Stimulated activated CD4-positive, alpha-beta T cell treated with anti-CD3 and anti-CD28 coated beads, TNF-alpha, amount 100 ng/mL, for 1 hour (primary cell): Measurements from ENCODE around the gene HS6ST1.

Experiments
- DNase-seq, 3 donors: peaks; one replicate each; pipeline ENCODE4 v3.0.0-alpha.2; 2020; ENCODE audit warnings: low read depth in 3 of 3, low spot score in 1 of 3

The HS6ST1 gene, protein sequence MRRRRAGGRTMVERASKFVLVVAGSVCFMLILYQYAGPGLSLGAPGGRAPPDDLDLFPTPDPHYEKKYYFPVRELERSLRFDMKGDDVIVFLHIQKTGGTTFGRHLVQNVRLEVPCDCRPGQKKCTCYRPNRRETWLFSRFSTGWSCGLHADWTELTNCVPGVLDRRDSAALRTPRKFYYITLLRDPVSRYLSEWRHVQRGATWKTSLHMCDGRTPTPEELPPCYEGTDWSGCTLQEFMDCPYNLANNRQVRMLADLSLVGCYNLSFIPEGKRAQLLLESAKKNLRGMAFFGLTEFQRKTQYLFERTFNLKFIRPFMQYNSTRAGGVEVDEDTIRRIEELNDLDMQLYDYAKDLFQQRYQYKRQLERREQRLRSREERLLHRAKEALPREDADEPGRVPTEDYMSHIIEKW

DNA sequence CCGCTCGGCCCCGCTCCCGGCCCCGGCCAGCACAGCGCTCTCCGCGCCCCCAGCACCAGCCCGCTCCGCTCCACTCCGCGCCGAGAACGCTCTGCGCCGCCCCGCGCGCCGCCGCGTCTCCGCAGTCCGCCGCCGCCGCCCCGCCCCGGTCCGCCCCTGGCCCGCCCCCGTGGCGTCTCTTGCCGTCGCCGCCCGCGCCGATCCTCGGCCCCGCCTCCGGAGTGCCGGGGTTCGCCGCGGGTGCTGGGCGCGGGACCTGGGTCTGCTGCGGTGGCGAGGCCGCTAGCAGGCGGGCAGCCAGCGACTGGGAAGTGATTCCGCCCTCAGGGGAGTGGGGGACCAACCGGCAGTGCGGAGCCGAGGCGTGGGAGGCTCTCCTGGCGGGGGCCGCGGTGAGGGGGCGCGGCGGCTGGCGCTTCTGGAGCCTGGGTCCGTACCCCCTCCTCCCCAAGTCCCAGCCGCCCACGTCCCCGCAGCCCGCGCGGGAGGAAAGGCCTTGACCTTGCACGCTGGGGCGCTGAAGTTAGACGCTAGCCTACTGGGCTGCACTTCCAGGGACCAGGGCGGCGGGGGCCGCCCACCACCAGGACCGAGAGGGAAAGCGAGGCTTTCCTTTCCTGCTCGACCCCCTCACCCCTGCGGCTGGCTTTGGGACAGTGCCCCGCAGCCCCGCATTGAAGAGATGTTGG, at the start of gene HS6ST1:
HS6ST1 (minus strand) TSS at position 93 of the 689 bp plus-strand sequence. CDS start 305 bp downstream, outside the sequence.
- peak; percentile 63 to 90 (median 75) for DNase-seq

DNA sequence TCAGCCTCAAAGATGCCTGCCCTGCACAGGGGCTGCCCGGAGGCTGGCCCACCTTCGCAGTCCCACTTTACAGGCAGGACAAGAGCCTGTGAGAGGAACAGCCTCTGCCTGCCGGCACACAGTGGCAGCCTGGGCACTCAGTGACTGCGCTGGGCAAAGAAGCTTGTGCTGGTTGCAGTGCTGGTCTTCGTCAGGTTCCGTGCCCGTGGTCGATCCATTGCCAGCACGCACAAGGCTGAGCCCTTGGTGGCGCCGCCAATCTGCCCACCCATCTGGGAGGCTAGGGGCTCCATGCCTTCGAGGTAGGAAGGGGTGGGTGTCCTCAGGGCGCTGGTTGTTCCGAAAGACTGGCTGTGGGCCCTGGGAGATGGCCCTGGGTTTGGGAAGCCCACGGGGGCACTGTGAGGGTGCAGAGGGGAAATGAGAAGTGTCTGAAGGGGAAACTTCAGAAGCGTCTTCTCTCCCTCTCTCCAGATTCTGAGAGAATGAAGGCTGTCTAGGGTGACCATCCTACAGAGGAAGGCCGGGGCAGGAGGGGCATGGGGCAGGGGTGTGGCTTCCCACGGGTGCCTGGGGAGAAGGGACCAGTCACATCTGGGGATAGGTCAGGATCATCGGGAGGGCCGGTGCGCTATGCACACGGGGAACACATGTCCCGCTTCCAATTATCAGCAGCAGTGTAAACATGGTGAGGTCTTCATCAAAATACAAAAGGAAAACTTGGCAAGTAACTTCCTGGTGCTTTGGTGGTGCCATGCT, 49.1 kb upstream of the HS6ST1 start:
- no peak for DNase-seq

DNA sequence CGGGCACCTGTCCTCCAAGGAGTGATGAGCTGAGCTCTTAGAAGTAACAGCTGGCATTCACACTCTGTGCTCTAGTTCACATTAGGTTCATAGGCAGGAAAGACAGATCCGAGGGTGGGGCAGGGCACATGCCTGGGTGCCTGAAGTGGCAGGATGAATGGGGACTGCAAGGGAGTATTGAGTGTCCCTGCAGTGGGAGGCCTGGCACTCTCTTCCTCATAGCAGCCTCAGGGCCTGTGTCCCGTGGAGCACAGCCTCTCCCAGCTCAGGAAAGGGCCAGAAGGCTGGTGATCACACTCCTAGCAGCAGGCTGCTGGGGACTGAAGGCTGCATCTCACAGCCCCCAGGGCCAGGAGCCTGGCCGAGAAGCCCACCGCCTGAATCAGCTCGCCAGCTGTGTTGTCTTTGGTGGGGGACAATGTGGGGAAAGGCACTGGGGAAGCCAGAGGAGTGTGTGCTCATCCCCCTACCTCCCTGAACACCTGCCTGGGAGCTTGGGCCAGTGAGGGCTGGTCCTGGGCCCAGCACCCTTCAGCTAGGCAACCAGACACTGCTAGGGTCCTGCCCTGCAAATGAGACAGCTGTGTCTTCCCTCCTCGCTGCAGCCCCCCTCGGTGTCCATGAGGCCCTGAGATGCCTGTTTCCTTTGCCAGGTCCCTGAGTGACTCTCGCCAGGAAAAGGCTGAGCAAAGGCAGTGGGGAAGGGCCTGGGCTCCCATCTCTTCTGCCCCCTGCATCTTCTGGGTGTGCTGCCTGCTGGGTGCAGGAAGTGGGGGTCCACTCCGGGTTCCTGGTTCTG, 48.2 kb upstream of the HS6ST1 start:
- DNase-seq, result no peak

DNA sequence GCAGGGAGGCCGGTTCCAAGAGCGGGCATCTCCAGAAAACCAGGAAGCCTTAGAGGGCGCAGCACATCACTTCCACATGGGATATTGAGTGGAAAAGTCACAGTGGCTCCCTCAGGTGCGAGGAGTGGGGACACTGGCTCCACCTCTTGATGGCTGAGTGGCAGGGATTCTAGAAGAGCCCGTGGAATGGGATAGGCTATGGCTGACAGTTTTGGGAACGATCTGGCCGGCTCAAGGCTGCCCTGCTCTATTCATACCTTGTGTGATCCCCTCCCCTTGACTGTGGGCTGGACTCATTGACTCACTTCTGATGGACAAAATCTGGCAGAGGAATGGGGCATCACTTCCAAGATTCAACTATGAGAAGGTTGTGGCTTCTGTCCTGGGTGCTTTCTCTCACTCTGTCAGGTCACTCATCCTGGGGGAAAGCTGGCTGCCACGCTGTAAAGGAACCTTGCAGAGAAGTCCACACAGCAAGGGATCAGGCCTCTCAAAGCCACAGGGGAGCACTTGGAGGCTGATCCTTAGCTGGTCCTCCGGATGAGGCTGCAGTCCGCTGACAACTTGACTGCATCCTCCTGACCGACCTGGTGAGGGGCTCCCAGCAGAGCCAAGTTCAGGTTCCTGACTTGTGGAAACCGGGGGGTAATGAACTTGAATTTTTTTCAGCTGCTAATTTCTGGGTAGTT, 46.7 kb upstream of the HS6ST1 start:
- DNase-seq, result no peak

DNA sequence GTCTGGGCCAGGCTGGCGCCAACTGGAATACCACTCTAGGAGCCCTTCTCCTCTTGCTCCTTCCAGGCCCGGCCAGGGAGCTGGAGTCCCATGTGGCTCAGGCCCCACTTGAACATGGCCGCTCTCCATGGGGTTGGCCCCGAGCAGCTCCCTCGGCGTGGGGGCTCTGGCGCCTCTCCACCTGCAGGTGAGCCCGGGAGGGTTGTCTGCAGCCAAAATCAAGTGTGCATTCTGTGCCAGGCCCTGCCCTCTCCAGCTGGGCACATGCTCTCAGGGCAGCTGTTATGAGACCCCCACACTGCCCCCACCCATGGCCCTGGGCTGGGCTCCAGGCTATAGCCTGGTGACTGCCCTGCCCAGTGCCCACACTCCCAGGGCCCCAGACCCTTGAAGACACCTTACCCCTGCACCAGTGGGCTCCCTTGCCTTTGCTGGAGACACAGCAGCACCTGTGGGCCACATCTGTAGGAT, 45.8 kb upstream of the HS6ST1 start:
- no peak for DNase-seq

DNA sequence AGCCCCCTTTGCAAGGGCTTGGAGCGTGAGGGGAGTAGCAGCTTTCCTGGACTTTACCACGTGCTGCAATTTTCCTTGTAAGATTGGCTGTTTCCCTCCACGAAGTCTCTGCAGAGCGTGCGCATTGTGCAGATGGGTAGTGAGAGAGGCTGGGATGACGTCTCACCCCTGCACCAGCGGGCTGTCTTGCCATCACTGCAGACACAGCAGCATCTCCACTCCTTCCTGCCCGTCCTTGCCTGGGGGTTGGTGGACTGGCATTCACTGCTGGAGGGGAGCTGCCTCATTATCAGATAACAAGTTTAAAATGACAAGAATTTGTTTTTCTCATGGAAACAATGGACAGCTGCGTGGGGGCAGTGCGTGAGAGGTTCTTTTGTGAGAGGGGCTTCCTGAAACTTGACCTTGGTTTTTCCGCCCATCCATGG, 45.3 kb upstream of the HS6ST1 start:
- no peak for DNase-seq

DNA sequence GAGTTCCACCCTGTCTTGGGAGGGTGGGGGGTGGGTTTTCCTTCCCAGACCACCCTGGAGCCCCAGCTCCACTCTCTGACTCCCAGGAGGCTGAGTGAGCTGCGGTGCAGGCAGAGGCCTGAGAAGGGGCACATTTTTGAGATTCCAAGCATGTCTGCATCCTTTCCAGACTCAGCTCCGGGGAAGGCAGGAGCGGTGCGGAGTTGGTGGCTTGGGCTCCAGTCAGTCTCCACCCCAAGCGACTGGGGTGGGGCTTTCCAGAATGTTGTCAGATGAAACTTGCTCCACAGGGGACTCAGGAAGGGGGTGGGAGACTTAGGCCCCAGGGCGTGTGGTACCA, 44.2 kb upstream of the HS6ST1 start:
- DNase-seq, result no peak

DNA sequence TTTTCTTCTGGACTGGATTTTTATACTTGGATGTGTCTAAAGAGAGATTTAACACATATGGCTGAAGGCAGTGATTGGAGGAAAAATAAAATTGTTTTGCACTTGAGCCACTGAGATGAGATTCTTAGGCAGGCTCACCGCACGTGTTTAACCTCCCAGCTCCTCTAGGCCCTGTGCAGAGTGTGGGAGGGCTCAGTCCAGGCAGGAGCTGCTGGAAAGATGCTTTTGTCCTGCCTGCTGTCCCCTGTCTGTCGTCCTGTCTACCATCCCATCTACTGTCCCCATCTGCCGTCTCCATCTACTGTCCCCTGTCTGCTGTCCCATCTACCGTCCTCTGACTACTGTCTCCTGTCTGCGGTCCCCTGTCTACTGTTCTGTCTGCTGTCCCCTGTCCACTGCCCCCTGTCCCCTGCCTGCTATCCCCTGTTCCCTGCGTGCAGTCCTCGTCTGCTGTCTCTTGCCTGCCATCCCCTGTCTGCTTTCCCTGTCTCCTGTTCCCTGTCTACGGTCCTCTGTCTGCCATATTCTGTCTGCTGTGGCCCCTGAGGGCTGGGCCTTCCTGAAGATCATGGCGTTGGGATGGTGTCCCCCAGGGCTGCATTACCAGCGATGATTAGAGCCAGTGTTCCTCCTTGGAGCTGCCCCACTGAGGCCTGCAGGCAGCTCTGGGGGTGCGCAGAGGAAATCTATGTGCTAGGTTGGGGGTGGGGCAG, 43.7 kb upstream of the HS6ST1 start:
- DNase-seq, result no peak

DNA sequence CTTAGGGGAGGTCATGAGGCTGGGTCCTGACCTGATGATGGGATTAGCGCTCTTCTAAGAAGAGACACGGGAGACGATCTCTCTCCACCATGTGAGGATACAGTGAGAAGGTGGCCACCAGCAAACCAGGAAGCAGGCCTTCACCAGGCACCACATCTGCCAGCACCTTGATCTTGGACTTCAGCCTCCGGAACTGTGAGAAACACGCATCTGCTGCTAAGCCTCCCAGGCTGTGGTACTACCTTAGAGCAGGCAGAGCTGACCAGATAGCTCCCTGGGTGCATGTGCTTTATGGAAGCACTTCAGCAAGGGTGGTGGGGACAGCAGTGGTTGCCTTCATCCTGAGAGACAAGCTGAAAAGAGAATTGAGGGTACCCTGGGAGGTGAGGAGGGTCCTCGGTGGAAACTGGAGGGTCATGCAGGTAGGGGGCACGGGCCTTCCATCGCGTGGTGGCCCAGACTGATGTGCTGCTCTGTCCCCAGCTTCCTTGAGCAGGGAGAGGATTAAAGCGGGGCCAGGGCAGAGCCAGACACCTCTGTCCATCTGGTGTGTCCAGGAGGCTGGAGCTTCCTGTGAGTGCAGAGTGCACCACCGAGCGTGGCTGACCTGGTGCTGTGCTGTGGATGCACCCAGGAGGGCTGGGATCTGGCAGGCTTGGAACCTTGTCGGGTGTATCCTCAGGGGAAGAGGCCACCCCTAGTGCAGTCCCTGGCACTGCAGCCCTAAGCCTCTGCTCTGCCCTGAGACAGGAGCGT, 42.9 kb upstream of the HS6ST1 start:
- DNase-seq, result no peak

DNA sequence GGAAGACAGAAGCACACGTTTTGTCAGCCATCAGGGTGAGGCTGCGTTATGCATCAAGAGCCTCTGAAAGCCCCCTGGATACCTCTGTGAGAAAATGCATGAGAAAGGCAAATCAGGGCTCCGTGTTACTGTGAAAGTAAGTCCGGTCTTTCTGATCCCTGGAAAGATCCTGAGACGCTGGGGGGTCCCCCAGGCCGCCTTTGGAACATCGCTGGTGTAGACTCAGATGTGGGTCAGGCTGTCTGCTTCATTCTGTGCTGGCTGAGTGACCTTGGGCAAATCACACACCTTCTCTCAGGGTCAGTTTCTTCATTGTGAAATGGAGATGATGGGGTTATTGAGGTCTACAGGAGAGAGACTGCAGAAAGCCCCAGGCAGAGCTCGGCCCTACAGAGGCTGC, 42.0 kb upstream of the HS6ST1 start:
- DNase-seq, result no peak

DNA sequence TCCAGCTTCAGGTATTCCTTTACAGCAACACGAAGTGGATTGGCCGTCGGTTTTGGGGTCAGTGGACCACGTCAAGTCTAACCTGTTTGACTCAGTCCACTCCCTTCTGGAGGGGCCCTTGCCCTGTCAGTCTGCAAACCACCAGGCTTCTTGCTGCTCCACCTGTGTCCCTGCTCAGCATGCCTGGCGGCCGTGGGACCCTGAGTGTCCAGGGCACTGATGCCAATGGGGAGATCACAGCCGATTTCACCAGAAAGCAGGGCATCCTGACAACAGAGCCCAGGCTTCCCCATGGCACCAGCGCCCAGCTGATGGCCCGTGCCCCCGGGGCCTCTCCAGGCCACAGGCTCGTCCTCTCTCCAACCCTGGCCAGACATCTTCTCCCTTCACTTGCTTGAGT, 41.2 kb upstream of the HS6ST1 start:
- DNase-seq, result no peak

DNA sequence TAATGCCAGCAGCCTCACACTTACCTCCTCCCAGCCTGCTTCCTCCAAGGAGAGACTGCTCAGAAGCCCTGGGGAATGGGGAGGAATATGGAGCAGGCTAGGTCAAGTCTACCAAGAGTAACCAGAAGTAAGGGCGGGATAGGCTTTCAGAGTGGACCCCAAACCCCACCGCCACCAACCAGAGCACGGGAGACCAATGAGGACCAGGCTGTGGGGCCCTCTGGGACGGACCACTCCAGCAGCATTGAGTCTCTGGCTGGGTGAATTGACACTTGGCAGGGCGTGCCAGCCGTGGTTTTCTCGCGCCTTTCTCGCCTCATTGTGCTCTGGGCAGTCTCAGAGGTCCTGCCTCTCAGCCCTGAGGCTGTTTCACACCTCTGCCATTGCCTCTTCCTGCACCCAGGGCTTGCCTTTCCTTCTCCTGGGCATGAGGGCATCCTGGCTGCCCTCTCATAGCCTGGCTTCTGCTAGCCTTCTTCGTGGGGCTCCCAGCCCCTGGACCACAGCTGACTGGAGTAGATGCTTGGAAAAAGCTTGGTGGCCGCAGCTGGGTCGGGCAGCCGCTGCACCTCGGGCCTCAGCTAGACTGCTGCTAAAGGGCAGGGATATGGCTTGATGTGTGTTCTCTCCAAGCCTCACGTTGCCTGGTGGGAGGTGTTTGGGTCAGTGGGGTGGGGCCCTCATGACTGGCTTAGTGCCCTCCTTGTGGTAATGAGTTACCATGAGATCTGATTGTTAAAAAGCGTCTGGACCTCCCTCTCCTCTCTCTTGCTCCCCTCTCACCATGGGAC, 40.5 kb upstream of the HS6ST1 start:
- DNase-seq, result no peak

DNA sequence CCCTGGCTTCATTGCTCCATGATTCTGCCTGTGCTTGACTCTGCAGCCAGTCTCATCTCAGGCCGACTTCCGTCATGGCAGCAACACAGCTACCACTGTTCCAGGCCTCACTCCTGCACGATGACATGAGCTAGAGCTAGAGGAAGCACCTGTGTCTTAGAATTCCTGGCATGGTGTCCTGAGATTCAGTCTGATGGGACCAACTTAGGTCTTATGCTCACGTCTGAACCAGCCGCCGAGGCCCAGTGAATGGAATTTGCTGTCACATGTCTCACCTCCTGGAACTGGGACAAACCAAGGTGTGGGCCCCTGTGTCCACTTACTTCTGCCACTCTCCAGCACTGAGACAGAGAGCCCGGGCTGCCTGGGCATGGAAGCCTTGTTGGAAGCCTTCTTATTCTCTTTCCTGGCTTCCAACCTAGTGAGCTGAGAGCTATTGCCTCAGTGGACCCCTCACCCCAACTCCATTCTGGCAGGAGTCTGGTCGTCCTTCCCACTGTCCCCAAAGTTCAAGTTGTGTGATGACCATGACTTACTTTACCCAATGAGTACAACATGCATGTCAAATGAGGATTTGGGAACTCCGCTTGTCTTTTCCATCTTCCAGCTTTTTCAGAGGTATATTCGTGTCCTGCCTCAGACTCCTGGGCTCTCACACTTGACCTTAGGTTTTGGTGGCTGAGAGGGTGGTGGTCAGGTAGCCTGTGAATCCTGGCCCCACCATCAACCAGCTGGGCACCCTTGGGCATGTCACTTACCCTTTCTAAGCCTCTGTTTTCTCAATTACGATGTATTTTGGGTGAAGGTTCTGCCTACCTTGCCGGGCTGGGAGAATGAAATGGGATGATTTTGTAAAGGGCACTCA, 39.1 kb upstream of the HS6ST1 start:
- no peak for DNase-seq

DNA sequence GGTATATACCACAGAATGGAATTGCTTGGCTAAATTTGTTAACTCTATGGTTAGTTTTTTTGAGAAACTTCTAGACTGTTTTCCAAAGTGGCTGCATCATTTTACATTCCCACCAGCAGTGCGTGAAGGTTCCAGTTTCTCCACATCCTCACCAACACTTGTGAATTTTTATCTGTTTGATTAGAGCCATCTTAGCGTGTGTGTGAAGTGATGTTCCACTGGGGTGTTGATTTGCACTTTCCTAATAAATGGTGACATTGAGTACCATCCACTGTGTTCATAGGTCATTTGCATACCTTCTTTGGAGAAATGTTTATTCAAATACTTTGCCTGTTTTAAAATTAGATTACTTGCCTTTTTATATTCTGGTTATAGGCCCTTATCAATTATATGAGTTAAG, 37.5 kb upstream of the HS6ST1 start:
- DNase-seq, result no peak

DNA sequence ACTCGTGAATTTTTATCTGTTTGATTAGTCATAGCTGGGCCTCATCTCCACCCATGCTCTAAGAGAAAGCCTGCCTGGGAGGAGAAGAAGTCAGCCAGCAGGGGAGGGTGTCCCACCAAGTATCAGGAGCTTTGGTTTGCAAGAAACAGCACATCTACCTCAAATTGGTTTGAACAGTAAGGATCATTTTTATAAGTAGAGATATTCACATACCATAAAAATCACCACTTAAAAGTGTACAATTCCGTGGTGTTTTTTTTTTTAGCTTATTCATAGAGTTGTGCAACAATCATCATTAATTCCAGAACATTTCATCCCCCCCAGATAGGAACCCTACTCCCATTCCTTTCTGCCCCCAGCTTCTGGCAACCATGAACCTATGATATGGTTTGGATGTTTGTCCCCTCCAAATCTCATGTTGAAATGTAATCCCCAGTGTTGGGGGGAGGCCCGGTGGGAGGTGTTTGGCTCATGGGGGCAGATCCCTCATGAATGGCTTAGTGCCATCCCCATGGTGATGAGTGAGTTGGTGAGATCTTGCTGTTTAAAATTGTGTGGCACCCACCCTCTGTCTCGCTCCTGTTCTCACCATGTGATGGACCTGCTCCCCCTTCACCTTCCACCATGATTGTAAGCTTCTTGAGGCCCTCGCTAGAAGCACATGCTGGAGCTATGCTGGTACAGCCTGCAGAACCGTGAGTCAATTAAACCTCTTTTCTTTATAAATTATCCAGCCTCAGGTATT, 36.2 kb upstream of the HS6ST1 start:
- no peak for DNase-seq

DNA sequence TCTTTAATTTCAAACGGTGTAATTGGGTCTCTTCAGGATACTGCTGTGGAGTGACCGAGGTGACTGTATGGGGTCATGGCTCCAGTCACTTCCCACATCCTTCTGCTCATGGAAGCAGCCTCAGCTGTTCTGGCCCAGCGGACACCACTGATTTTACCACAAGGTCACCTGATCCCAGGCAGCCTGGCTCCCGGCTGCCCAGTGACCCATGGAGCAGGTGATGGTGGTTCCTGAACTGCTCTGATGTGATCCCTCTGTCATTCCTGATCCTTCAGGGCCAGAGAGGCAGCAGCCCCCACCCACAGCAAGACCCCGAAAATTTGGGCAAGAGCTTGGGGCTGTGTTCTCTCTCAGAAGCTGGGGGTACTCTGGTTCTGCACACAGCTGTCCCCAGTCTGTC, 35.5 kb upstream of the HS6ST1 start:
- no peak for DNase-seq

DNA sequence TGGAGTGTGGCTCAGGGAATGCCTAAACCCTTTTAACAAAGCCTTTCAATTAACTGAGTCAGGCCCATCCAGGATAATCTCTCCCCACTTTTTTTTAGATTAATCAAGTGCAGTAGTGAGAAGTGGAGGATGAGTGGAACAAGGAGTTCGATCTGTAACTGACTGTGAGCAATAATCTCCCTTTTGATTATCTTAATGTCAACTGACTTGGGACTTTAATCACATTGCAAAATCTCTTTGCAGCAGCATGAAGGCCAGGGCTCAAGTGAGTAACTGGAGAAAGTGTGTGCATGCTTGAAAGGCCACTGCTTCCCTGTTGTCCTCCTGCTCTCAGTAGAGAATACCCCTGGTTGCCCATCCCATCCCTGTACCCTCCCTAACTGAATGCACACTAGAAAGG, 32.1 kb upstream of the HS6ST1 start:
- no peak for DNase-seq
